H54 (cell line): Measurements from ENCODE around the gene ARID4B.

Experiments used
- DNase-seq: peaks from one replicate; pipeline ENCODE4 v3.0.0; 2011; ENCODE audit warnings: low spot score, mixed read lengths; ENCODE audit not compliant: insufficient read length
- FAIRE-seq: peaks from 3 replicates; lab custom pipeline; 2011; peaks lifted over from hg19 to GRCh38; lab: Jason Lieb, UNC
- POLR2A ChIP-seq: IDR thresholded peaks from 2 replicates; pipeline ENCODE4 v1.6.1; 2011; ENCODE audit warnings: low read depth, mild to moderate bottlenecking, low read length

Gene ARID4B

GRCh38 chr1:235342039-235342438 is 14.1 kb upstream of the ARID4B start:
- DNase-seq (no peak), FAIRE-seq (no peak)
- no peak for TF ChIP-seq POLR2A

GRCh38 chr1:235341334-235341733 is 13.4 kb upstream of the ARID4B start:
- no peak for FAIRE-seq
- no peak for TF ChIP-seq POLR2A

GRCh38 chr1:235339746-235340145 is 11.8 kb upstream of the ARID4B start:
- no peak for TF ChIP-seq POLR2A
- DNase-seq (no peak), FAIRE-seq (no peak)

More at GRCh38 chr1:235341334-235341733, 13.4 kb upstream of the ARID4B start:
- DNase-seq, result no peak

- no peak for DNase-seq
- no peak for TF ChIP-seq POLR2A
- FAIRE-seq, result no peak
Measured at GRCh38 chr1:235336903-235337302, 8.9 kb upstream of the ARID4B start.

- FAIRE-seq, result no peak
- no peak for DNase-seq
- TF ChIP-seq POLR2A, result no peak
Measured at GRCh38 chr1:235331401-235331800, 3.4 kb upstream of the ARID4B start.

GRCh38 chr1:235330918-235331285 is 2.9 kb upstream of the ARID4B start:
- DNase-seq, result no peak
- FAIRE-seq, result no peak
- no peak for TF ChIP-seq POLR2A

- FAIRE-seq (no peak), DNase-seq (no peak)
- TF ChIP-seq POLR2A, result no peak
Measured at GRCh38 chr1:235329139-235329902, 1.3 kb upstream of the ARID4B start.

GRCh38 chr1:235328271-235329138 is 526 bp upstream of the ARID4B start, which contains the start of gene GGPS1:
Gene GGPS1, plus strand, starts transcription at chr1:235328570. Its CDS starts 6,695 bp downstream, at chr1:235335265.
- DNase-seq (peak; percentile 83), FAIRE-seq (peak; percentile 82)
- TF ChIP-seq POLR2A, result peak; percentile 93

GRCh38 chr1:235326719-235327558 is 1.0 kb downstream of the ARID4B start:
- TF ChIP-seq POLR2A, result no peak
- no peak for FAIRE-seq

GRCh38 chr1:235325854-235326253 is 2.1 kb downstream of the ARID4B start:
- DNase-seq, result no peak
- no peak for FAIRE-seq
- no peak for TF ChIP-seq POLR2A

More at GRCh38 chr1:235326719-235327558, 1.0 kb downstream of the ARID4B start:
- DNase-seq, result peak; percentile 12

- FAIRE-seq (no peak), DNase-seq (no peak)
- TF ChIP-seq POLR2A, result no peak
Measured at GRCh38 chr1:235325139-235325538, 2.8 kb downstream of the ARID4B start.

- no peak for TF ChIP-seq POLR2A
- FAIRE-seq, result no peak
Measured at GRCh38 chr1:235324296-235324695, 3.7 kb downstream of the ARID4B start.

GRCh38 chr1:235320521-235321179 is 7.3 kb downstream of the ARID4B start:
- no peak for TF ChIP-seq POLR2A
- DNase-seq (no peak), FAIRE-seq (no peak)

More at GRCh38 chr1:235324296-235324695, 3.7 kb downstream of the ARID4B start:
- DNase-seq, result no peak

- DNase-seq (no peak), FAIRE-seq (no peak)
- TF ChIP-seq POLR2A, result no peak
Measured at GRCh38 chr1:235319255-235319654, 8.7 kb downstream of the ARID4B start.
